GM18519 (cell line): ENCODE results near the gene SERTAD2.

Experiments
- ATAC-seq: cut with Tn5 transposase; IDR thresholded peaks from one replicate; pipeline ENCODE4 v1.9.1; 2021; ENCODE audit warnings: mild to moderate bottlenecking, moderate library complexity; ENCODE audit not compliant: unreplicated experiment, low FRiP score

The SERTAD2 gene

DNA sequence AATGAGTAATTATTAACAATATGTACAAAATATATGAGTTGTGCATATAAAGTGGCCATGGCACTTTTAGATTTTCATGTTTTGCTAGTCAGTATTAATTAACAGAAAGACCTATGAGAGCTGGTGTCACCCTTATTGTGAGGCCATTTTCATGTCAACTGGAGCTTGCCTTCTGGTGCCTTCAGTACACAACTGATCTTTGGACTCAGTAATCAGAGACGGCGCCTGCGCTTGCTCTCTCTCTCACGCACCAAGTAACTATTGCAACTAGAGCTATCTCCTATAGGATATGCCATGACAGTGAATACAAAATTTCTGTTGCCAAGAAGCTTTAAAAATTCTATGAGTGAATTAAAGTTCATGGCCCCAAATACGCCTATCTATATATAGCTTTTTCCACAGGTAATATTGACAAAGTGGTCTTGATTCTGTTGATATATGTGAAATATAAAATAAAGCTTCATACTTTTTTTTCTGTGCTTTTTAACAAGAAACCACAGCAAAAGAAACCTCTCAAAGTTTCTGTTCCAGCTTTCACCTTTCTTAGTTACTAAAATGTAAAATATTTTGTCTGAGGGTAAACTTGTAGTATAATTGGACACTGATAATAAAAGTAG, 2.9 kb downstream of the SERTAD2 start:
- no peak for ATAC-seq

DNA sequence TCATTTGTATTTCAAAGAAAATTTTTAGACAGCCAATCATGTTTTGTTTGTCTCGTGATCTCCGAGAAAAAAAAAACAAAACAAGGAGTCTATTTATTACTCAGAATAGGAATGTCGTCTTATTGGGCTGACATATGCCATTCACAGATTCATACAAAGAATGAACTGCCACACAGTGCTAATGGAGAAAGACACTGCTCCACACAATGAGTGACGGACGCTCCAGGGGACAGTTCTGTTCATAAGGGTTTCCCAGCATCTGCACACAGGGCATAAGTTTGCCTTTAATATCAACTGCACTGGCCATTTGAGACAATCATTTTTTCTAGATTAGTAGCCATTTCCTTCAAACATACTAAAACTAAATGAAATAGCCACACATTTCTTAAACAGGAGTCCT, 3.4 kb downstream of the SERTAD2 start:
- ATAC-seq = no peak

- ATAC-seq = no peak
Observed at GRCh38 chr2:64649626-64650025, 4.1 kb downstream of the SERTAD2 start.

DNA sequence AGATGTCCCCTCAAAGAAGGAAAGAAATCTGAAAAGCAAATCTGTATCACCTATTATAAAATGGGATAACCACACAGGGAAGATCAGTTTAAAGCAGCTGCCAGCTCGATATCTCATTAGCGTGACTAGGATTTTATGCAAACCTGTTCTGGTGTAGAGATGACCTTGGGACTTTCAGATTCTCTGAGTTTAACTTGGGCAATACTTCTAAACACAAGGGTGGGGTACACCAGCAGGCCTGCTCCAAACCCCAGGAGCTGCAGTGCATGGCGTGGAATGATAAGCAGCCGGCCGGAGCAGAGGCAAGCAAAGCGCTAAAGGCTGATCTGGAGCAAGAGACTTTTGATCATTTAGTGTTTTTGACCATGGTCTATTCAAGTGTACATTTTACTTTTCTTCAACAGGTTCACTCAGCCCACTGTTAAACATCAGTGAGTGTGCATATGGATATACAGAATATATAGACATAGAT, 4.7 kb downstream of the SERTAD2 start:
- no peak for ATAC-seq

DNA sequence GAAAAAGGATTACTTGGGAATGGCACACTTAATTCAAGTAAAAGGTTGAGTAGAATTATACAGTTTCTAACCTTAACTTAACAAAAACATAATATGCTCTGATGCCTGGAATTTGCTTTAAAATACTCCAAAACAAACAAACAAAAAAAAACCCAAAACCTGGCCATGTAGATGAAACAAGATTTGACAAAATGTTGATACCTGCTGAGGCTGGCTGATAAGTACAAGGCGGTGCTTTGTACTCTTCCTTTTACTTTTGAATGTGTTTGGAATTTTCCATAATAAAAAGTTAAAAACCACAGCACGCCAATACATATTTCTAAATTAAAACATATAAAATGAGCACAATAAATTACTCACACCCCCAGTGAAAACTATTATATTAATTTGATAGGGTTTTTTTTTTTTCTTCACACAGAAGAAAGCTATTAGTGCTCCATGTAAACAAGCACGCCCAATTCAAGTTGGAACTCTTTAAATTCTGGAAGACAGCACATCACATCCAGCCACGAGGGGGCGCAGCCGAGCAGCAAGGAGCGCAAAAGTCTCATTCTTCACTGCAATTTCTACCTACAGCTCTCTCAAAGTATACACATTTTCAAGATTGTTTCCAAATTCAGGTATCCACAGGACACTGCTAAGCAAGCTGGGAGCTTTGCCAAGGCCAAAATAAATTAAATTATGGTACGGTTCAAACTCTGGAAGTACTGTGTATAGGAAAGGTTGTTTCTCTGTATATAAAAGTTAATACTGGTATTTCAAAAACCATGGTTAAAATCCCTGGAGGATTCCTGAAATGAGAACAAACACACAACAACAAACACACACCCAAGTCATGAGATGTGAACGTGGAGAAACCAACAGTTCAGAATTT, 7.5 kb downstream of the SERTAD2 start:
- no peak for ATAC-seq

DNA sequence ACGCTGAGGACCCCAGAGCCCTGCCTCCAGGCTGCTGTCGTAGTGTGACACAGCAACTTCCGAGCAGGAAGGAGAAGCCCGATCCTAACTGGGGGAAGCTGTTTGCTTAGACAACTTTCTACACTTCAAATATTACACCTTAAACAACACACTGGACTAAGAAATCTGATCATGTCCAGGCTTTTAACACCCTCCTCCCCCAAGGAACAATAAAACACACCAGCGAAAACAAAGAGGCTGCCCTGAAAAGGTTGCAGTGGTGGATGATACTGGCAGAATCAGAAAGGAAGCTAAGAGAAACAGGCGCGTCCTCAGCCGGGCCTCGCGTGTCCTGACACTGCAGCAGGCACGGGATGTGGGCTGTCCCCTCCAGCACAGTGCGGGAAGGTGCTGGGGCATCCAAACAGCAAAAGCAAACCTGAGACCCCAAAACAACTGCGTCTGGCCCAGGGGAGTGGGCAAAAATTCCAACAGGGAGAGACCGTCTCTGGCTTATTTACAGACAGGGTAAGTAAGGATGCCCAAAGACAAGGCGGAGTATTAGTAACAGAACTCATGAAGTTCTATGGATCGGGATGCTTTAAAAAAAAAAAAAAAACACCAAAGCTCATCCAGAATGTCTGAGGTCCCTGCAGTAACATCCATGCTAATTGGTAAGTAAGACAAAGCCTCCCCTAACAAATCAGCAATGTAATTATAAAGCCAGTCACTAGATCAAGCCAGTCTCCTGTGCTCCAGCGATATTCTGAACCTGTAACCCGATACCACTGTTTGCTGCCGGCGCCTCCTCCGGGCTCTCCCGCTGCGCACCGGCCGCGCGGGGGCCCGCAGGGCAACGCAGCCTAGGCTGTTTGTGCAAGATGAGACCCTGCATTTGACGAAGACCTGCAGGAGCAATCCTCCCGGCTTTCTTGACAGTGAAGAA, 9.0 kb downstream of the SERTAD2 start:
- ATAC-seq = no peak

DNA sequence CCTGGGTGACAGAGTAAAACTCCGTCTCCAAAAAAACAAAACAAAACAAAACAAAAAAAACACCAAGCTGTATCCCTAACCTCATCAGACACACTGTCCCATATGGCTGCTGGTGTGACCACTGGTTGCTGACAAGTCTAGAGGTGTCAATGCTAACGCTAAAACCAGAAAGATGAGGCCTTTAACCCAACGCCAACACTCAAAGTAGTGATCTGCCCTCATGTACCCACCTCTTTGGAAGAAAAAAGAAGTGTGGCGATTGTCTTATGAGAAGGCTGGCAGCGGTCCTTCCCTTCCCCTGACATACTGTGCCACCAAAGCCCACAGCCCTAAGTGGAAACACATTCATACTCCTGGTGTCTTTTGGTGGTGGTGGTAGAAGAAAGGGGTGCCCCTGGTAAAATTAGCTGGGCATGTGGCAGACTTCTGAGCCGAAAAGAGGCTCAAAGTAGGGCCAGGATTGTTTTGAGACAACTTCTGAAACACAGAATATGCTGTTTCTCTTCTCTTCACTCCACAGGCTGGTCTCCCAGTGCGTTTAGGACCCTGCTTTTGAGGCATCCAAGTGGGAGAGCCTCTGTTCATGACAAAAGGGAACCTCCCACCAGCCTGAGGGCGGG, 9.8 kb downstream of the SERTAD2 start:
- ATAC-seq = no peak

DNA sequence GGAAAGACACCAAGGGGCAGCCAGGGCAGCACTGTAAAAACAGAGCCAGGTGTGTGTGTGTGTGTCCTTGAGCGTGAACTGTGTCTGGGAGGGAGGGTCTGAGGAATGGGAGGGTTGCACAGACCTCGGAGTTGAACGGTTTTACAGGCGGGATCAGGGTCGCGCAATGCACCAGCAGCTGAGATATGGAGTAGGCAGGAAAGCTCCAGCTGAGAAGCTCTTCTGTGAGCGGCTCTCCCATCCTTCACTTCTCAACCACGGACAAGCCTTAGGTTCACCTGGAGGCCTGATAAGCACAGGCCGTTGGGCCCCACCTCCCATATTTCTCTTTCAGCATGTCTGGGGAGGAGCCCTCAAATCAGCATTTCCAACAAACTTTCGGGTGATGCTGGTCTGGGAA, 12.1 kb downstream of the SERTAD2 start:
- ATAC-seq = no peak

GRCh38 chr2:64640153-64641044, 13.3 kb downstream of the SERTAD2 start:
- no peak for ATAC-seq

GRCh38 chr2:64639691-64640090, 14.0 kb downstream of the SERTAD2 start:
- no peak for ATAC-seq

- no peak for ATAC-seq
Observed at GRCh38 chr2:64638502-64639120, 15.1 kb downstream of the SERTAD2 start.

DNA sequence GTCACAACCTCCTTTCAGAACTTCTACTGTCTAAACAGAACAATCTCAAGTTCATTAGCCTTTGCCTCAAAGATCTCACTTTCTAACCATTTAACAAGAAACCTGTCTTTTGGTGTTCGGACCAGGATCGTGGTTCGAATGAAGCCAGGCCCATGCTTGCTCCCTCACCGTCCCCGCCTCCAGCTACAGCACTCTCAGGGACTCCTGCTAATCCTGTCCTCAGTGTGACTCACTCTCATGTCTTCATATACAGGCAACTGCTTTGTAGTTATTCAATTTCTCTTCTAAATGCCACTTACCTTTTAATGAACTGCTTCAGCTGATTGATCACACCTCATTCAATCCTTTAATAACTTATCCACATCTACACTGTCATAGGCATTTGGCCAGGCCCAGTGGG, 15.8 kb downstream of the SERTAD2 start:
- no peak for ATAC-seq

- ATAC-seq = no peak
Observed at GRCh38 chr2:64637000-64637635, 16.6 kb downstream of the SERTAD2 start.

DNA sequence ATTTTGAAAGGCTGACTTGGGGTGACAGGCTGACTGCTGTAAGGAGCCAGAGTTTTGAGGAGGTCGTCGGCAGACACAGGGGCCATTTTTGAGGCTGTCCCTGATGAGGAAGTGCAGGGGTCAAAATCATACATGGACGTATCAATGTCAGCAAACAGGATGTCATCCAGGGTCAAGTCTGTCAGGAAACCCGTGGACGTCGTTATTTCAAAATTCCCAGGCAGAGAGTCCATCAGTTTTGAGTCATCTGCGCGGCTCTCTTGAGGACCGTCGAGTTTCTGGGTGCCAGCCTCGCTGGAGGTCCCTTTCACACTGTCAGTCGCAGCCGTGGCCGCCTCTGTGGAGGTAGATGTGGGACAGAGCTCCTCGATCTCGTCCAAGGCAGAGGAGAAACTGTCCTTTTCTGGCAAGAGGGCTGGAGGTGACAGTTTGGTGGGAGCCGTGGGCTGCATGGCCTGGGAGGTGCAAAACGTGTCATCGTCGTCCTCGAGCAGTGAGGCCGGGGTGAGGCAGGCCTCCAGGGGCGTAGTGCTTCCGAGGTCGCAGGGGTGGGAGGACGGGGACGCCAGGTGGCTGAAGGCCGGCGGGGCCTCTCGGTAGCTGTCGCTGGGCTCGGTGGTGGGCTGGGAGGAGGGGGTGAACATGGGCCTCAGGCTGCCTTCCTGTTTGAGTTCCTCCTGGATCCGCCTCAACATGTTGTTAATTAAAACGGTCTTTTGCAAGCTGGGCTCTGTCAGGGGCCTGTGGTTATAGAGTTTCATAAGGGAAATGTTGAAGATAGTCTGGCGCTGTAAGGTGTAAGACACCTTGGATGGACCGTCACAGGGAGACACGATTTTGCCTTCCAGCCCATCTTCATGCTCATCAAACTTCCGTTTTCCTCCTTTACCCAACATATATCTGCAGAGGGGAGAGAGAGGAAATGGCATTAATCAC, 17.5 kb downstream of the SERTAD2 start:
- ATAC-seq = no peak

DNA sequence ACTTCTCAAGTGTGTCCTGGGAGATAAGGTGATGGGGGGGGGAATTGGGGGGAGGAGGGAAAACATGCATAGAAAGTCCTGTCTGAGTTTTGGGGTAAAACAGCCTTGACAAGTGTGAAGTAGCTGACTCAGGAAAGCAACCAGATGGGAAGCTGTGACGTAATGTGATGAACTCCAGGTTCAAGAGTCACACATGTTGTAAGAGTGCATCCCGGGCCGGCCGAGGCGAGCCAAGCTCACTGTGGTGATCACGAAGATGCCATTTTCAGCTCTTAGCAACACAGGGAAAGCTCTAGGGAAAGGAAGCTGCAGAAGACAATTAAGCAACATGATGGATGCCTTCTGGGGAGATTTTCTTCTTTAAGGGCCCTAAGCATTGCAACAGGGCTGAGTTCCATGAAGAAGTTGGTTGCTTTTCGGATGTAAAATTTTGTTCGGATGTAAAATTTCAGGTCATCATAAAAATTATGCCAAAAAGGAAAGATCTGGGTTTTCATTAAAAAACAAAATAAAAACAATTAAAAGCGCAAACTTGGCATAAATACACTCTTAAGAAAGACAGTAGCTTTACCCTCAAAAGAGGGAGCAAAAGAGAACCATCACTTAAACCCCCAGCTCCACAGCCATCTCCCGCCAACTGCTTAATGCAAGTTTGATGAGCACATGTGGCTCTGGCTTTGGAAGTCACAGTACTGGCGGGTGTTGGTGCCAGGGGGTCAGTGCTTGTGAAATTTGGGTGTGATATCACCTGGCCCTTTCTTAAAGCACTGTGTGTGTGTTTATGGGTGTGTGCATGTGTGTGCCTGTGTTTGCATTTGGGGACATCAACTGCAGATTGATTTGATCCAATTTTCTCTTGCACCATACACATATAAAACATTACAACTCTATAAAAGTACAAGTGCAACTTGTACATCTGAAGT, 19.1 kb downstream of the SERTAD2 start:
- no peak for ATAC-seq
